ENCODE measurements around the gene SORCS1. TPM values are rescaled to one million over a fixed set of nuclear protein-coding genes. Genes with fewer than 3 reads are reported as not detected.

Gene SORCS1
- total RNA-seq, 4 donors from 2014 or later, result 7.1 to 16.7 (median 10.7) TPM

DNA sequence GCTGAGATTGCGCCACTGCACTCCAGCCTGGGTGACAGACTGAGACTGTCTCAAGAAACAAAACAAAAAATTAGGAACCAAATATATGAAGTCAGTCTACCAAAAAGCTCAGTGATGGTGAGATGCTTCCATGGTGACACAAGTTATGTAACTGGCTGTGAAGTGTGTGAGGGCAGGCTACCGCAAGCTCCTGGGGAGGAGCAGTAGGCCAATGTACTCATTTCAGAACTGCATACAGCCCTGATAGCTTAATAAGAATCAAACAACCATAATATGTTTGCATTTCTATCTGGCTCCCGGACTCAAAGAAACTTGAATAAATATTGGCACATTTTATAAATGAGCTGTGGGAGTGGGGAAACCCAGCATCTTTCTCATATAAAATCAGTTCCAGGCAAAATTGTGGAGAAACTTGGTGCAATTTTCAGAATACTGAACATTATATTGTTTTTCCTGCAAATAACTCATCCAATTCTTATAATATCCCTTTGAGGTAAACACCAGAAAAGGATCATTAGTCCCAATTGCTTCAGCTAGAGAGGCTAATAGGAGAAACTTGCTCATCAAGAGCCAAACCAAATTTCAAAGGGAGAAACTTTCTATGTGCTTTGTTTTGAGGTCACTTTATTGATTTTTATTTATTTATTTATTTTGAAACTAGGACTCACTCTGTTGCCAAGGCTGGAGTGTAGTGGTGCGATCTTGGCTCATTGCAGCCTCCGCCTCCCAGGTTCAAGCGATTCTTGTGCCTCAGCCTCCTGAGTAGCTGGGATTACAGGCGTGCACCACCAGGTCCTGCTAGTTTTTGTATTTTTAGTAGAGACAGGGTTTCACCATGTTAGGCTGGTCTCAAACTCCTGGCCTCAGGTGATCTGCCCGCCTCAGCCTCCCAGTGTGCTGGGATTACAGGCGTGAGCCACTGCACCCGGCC, 127.0 kb downstream of the SORCS1 start:
- Histone ChIP-seq H3K9me3 (no peaks in the 10 kb centered on the region), H3K36me3 (no peaks in the 10 kb centered on the region), H3K4me1 (peaks cover 0 to 3% (median 0%) of the 10 kb centered on the region in 4 donors), H3K4me3 (no peak overlapping the region), H3K27ac (replicated peaks in 1 of 4) (no peak overlapping the region), H3K27me3 (no peaks in the 10 kb centered on the region)
- intact Hi-C loops (cut with DNase I), result no loop called here
- WGBS, result 90% methylated on average over 10 of the region's 10 CpGs
- no peak for DNase-seq (ENCODE audit: extremely low spot score)
- TF ChIP-seq EP300 (IDR thresholded peaks at IDR 0.05) (no peak), POLR2AphosphoS5 (IDR thresholded peaks at IDR 0.05) (no peak), POLR2A (IDR thresholded peaks at IDR 0.05; ENCODE audit: low read depth) (no peak)
- TF ChIP-seq, protein P1, sequence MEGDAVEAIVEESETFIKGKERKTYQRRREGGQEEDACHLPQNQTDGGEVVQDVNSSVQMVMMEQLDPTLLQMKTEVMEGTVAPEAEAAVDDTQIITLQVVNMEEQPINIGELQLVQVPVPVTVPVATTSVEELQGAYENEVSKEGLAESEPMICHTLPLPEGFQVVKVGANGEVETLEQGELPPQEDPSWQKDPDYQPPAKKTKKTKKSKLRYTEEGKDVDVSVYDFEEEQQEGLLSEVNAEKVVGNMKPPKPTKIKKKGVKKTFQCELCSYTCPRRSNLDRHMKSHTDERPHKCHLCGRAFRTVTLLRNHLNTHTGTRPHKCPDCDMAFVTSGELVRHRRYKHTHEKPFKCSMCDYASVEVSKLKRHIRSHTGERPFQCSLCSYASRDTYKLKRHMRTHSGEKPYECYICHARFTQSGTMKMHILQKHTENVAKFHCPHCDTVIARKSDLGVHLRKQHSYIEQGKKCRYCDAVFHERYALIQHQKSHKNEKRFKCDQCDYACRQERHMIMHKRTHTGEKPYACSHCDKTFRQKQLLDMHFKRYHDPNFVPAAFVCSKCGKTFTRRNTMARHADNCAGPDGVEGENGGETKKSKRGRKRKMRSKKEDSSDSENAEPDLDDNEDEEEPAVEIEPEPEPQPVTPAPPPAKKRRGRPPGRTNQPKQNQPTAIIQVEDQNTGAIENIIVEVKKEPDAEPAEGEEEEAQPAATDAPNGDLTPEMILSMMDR (IDR thresholded peaks at IDR 0.05), result no peak

DNA sequence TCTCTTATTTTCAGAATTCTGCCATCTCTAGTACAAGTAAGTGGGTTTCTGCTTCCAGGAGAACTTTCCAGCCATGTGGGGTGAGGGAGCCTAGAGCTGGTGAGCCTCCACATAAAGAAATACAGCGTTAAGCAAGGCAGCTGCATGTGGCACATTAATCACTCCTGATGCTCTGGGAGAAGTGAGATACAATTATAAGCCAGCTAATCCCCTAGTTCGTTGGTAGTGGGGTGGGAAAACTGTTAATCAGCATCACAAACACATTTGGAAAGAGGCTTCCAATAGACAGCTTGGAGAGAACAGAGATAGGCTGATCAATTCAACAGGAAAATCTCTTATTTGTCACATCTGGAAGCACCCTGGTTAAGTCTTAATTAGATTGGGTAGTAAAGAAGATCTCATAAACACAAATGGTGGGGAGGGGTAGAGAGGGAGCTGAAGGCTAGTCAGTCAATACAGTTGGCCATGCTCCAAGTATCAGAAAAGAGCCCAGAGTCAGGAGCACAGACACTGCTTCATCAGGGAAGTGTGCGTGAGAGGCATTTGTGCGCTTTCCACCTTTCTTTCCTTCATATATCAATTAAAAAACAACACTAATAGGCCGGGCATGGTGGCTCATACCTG, 130.6 kb downstream of the SORCS1 start:
- 73% methylated on average over 5 of the region's 5 CpGs for WGBS
- intact Hi-C loops (cut with DNase I), result no loop called here
- TF ChIP-seq, protein P1 (IDR thresholded peaks at IDR 0.05), result no peak
- TF ChIP-seq POLR2A (IDR thresholded peaks at IDR 0.05; ENCODE audit: low read depth), result no peak
- no peak for TF ChIP-seq EP300 (IDR thresholded peaks at IDR 0.05)
- no peak for TF ChIP-seq POLR2AphosphoS5 (IDR thresholded peaks at IDR 0.05)
- no peak overlapping the region for H3K4me3 ChIP-seq
- DNase-seq (ENCODE audit: extremely low spot score), result no peak
- H3K27me3 ChIP-seq, result no peaks in the 10 kb centered on the region
- no peaks in the 10 kb centered on the region for H3K36me3 ChIP-seq
- peaks cover 0 to 9% (median 0%) of the 10 kb centered on the region in 4 donors for H3K4me1 ChIP-seq
- H3K27ac ChIP-seq (replicated peaks in 1 of 4), result no peak overlapping the region
- no peaks in the 10 kb centered on the region for H3K9me3 ChIP-seq

DNA sequence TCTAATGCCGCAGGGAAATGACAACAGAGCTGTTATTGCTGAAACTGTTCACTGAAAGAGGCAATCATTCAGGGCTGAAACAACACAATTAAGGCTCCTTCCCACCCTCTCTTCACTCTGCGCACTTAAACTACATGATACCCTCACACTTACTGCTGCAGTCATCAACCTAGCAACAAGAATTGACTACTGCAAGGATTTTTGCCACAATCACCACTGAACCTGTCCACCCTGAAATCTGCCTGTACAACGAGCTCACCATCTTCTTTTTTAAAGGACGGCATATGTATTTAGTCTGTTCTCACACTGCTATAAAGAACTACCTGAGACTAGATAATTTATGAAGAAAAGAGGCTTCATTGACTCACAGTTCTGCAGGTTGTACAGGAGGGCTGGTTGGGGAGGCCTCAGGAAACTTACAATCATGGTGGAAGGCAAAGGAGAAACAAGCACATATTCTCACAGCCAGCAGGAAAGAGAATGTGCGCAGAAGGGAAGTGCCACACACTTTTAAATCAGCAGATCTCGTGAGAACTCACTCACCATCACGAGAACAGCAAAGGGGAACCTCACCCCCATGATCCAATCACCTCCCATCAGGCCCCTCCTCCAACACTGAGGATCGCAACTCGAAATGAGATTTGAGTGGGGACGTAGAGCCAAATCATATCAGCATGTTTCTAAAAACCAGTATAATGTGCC, 131.7 kb downstream of the SORCS1 start:
- intact Hi-C loops (cut with DNase I), result no loop called here
- Histone ChIP-seq H3K27ac (replicated peaks in 1 of 4) (no peak overlapping the region), H3K36me3 (no peaks in the 10 kb centered on the region), H3K27me3 (no peaks in the 10 kb centered on the region), H3K9me3 (no peaks in the 10 kb centered on the region), H3K4me1 (peaks cover 0 to 9% (median 0%) of the 10 kb centered on the region in 4 donors), H3K4me3 (no peak overlapping the region)
- WGBS, result 95% methylated on average over 10 of the region's 10 CpGs
- no peak for DNase-seq (ENCODE audit: extremely low spot score)
- TF ChIP-seq EP300 (IDR thresholded peaks at IDR 0.05) (no peak), POLR2A (IDR thresholded peaks at IDR 0.05; ENCODE audit: low read depth) (no peak)
- TF ChIP-seq, protein P1 (IDR thresholded peaks at IDR 0.05), result no peak

DNA sequence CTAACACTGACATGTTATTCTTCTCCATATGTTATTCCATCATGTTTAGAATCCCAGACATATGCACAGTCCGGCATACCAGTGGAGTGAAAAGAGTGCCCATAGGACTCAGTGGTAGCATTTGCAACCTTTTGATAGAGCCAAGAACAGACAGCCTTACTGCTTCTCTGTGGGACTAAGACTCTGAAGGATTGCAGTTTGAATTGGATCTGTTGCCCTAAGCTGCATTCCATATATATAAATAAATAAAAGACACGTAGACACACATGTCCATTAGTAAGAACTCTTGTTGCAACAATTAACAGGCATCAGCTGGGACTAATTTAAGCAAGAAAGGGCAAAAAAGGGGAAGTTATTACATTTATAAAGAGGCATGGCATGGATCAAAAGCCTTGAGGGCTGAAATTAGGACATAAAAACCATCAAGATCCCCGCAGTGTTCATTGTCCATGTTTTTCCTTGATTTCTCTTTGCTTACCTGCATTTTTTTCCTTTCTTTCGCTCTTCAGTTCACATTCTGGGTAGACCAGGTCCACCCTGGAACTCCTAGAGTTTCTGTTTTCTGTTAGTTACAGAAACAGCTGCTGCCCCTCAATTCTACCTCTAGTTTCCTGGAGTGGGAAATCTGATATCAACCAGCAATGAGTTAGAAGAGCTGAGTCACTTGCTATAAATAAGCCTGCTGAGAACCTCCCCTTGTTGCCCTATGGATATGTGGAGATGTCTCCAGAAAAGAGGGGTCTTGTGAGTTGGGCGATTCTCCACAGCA, 132.4 kb downstream of the SORCS1 start:
- Histone ChIP-seq H3K27ac (replicated peaks in 1 of 4) (no peak overlapping the region), H3K36me3 (no peaks in the 10 kb centered on the region), H3K4me1 (peaks cover 0 to 9% (median 0%) of the 10 kb centered on the region in 4 donors), H3K27me3 (no peaks in the 10 kb centered on the region), H3K4me3 (no peak overlapping the region), H3K9me3 (no peaks in the 10 kb centered on the region)
- no peak for DNase-seq (ENCODE audit: extremely low spot score)
- intact Hi-C loops (cut with DNase I), result no loop called here
- 69% methylated on average over 5 of the region's 5 CpGs for WGBS
- TF ChIP-seq EP300 (IDR thresholded peaks at IDR 0.05), result no peak
- no peak for TF ChIP-seq POLR2A (IDR thresholded peaks at IDR 0.05; ENCODE audit: low read depth)

All from esophagus muscularis mucosa (tissue), 4 donors.